ENCODE measurements around the gene TMEM117.
"Not testable (repeated sequence)": the region's sequence is repeated elsewhere in the genome, so short reads cannot be mapped to it uniquely, and the experiment has no call there.

Gene TMEM117

GRCh38 chr12:43969882-43970281, 134.0 kb downstream of the TMEM117 start:
- no peak for DNase-seq

DNA sequence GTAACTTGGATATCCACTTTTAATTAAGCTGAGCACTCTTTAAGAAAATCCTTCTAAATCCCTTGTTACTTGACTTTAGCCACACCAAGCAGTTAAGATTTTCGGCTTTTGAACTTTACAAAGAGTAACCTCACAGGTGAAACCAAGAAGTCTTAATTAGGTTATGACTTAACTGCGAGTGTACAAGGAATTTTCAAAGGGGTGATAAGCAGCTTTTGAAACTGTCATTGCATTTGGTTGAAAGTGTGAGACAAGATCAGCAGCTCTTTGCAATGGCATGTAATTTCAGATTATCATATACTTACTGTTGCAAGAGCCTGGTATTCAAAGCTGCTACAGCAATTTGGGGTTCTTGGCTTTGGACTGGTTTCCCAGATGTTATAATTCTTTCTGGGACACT, 137.5 kb downstream of the TMEM117 start:
- DNase-seq, result no peak

GRCh38 chr12:43973993-43974392, 138.1 kb downstream of the TMEM117 start:
- DNase-seq, result no peak

GRCh38 chr12:43976027-43976426, 140.1 kb downstream of the TMEM117 start:
- DNase-seq, result no peak

DNA sequence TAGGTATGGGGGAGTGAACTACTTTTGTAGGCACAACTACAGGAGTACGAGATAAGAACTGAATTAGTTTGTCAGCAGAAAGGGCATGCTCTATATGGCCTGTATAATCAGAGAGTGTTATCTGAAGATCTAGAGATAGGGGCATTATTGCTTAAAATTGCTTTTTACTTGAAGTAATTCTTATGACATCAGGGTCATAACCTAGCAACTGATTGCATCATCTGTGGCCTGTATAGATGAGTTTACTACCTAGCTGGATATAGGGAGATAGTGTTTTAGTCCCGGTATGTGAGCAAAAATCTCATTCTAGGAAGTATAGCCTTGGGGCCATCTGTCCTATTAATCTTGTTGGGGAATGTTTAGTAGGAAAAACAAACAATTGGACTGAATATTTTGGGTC, 142.7 kb downstream of the TMEM117 start:
- no peak for DNase-seq

GRCh38 chr12:43979450-43979849, 143.6 kb downstream of the TMEM117 start:
- no peak for DNase-seq

- no peak for DNase-seq
Observed at GRCh38 chr12:43980627-43981191, 144.8 kb downstream of the TMEM117 start.

DNA sequence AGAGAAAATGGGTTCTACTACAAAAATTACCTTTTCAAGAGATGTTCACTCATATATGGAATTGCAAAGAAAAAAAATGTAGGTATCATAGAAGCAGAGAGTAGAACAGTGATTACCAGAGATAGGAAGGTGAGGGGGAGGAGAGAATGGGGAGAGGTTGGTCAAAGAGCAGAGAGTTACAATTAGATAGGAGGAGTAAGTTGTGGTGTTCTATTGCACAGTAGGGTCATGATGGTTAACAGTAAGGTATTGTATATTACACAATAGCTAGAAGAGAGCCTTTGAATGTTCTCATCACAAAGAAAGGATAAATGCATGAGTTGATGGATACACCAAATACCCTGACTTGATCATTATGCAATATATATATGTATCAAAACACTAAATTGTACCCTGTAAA, 145.8 kb downstream of the TMEM117 start:
- DNase-seq, result no peak

GRCh38 chr12:43982544-43982943, 146.7 kb downstream of the TMEM117 start:
- DNase-seq, result no peak

GRCh38 chr12:43988838-43989560, 153.1 kb downstream of the TMEM117 start:
- DNase-seq, result no peak

DNA sequence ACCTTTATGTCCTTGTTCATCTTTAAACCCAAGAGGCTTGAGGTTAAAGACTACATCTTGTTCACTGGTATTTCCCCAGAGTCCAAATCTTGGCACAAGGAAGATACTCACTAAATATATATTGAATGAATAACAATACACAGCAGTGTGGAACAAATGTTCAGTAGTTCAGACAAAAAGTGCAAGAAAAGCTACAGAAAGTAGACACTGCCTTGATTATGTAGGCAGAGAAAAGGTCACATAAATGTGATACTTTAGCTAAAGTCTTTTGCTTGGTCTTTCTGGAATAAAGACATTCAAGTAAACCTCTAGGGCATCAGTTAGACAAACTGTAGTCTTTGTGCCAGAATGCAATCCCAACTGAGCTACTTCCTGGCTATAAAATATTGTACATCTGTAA, 157.0 kb downstream of the TMEM117 start:
- DNase-seq, result no peak

- peak; percentile 23 for DNase-seq
Observed at GRCh38 chr12:44000309-44000952, 164.6 kb downstream of the TMEM117 start.

- no peak for DNase-seq
Observed at GRCh38 chr12:44002607-44003006, 166.7 kb downstream of the TMEM117 start.

DNA sequence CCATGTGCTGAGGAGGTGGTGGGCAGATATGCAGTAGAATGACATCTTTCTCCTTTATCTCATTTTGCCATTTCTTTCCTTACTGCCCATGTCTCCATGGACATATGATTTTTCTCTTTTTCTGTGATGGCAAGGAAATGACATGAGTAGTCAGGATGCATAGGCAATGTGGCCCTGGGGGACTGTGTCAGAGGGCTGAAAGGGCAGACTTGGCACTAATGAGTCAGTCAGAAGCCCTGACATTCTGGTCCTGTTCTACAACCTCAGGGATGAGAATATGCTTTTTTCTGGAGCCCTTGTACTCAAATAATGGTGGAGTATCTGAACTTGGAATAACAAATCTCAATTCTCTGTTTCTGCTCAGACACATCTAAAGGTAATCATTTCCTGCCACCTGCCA, 167.8 kb downstream of the TMEM117 start:
- no peak for DNase-seq

DNA sequence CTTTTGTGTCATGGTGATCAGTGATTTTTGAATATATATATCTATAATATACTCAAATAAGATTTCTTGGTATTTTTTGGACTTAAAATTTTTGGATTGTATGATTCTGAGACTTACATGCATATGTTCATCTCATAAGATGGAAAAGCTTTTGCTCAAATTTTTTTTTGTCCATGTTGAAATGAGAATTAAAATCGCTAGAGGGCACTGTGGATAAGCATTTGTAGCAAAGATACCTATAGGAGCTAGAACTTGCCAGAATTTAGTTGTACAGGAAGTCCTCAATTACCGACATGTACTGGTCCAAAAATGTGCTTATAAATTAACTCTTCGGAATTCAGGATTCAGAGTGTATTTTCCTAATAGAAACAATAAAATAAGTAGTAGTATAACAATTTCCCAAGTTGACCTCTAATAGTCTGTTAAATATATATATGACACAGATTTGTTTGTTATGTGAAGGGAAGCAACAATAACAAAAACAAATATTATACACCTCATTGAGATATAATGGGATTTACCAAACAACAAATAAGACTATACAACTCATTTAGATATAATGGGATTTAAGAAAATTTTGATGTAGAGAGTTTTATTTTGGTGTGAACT, 179.6 kb downstream of the TMEM117 start:
- no peak for DNase-seq

GRCh38 chr12:44017216-44017615, 181.3 kb downstream of the TMEM117 start:
- no peak for DNase-seq

GRCh38 chr12:44019118-44019517, 183.2 kb downstream of the TMEM117 start:
- no peak for DNase-seq

DNA sequence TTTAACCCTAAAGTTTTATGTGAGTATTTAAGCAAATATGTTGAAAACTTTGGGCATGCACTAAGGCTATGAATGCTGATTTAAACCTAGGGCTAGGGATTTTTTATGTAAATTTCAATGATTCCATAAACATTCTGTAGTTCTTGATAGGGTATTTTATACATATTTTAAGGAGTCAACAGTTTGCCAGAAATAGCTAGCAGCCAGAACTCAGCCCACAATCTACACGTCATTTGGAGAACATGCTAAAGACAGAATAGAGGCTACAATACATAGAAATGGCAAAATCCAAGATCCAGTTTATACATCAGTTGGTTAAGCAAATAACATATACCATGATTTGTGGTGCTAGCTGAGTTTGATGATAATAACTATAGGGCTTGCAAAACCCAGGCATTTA, 184.7 kb downstream of the TMEM117 start:
- no peak for DNase-seq

GRCh38 chr12:44021471-44021971, 185.6 kb downstream of the TMEM117 start:
- DNase-seq, result no peak

- DNase-seq, result no peak
Observed at GRCh38 chr12:44025499-44025898, 189.6 kb downstream of the TMEM117 start.

GRCh38 chr12:44026046-44026445, 190.2 kb downstream of the TMEM117 start:
- DNase-seq, result no peak

GRCh38 chr12:44026926-44027325, 191.0 kb downstream of the TMEM117 start:
- DNase-seq, result not testable (repeated sequence)

- no peak for DNase-seq
Observed at GRCh38 chr12:44029194-44029593, 193.3 kb downstream of the TMEM117 start.
